Prostate gland (tissue), 2 donors: Measurements from ENCODE around the gene HYLS1. TPM values are rescaled to one million over a fixed set of nuclear protein-coding genes. Genes with fewer than 3 reads are reported as not detected.

ENCODE experiments used
- DNase-seq: peaks from one replicate; pipeline ENCODE4 v3.0.0-alpha.2; 2019; ENCODE audit warnings: low spot score
- H3K27ac ChIP-seq, 2 donors: fragments of 200-600 bp; sonication (generic); 2 replicates each; pipeline ENCODE4 v1.5.1; 2017 to 2019
- H3K27me3 ChIP-seq: fragments of 200-600 bp; sonication (generic); replicated peaks from 2 replicates; pipeline ENCODE4 v1.5.1; 2019; ENCODE audit not compliant: insufficient read depth
- H3K36me3 ChIP-seq, 2 donors: fragments of 200-600 bp; sonication (generic); 1 replicate in 1 of 2; 2 replicates in 1 of 2; pipeline versions ENCODE4 v1.5.1 to v1.8.1; 2017 to 2019
- H3K4me1 ChIP-seq: fragments of 200-600 bp; sonication (generic); replicated peaks from 2 replicates; pipeline ENCODE4 v1.5.1; 2019
- H3K4me3 ChIP-seq, 2 donors: fragments of 200-600 bp; sonication (generic); 2 replicates each; pipeline ENCODE4 v1.5.1; 2017 to 2019
- H3K9me3 ChIP-seq: fragments of 200-600 bp; sonication (generic); 2 replicates; pipeline ENCODE4 v1.5.1; 2017
- CTCF ChIP-seq, 4 experiments: fragments of 200-600 bp in 2 of 4; fragments of 450-650 bp in 2 of 4; sonication (generic) in 2 of 4; IDR thresholded peaks; 1 replicate in 3 of 4; 2 replicates in 1 of 4; pipeline ENCODE4 v1.5.1; 2016 to 2019; ENCODE audit warnings: antibody characterized with exemption in 4 of 4, mild to moderate bottlenecking in 2 of 4, moderate library complexity in 2 of 4
- POLR2A ChIP-seq: fragments of 450-650 bp; IDR thresholded peaks from one replicate; pipeline ENCODE4 v1.6.1; 2016; ENCODE audit warnings: antibody characterized with exemption, mild to moderate bottlenecking
- POLR2AphosphoS5 ChIP-seq: sonication (generic); formaldehyde crosslinking; IDR thresholded peaks from one replicate; pipeline ENCODE4 v1.6.1; 2017; ENCODE audit warnings: antibody characterized with exemption
- WGBS: methylation state at CpG from one replicate; pipeline ENCODE4 v1.1.5; 2018; 5-methylcytosine and 5-hydroxymethylcytosine counted together
- intact Hi-C: fragments of 100-400 bp; cut with DNase I; formaldehyde crosslinking; loops from one replicate; pipeline ENCODE4 v1.14.2; 2022
- total RNA-seq, 2 donors: library from RNA; depleted of rRNA; stranded (reverse); fragments of >200 nt; gene quantifications; one replicate each; pipeline ENCODE4 v1.1.0, GENCODE V29; 2016

Gene HYLS1
- total RNA-seq, 2 donors from 2014 or later: 4.4 to 6.5 TPM

- H3K4me1 ChIP-seq: no peaks in the 10 kb centered on the region
- H3K27ac ChIP-seq: no peak overlapping the region
- WGBS: 85% methylated on average over 13 of the region's 13 CpGs
- no peaks in the 10 kb centered on the region for H3K36me3 ChIP-seq
- H3K27me3 ChIP-seq: no peaks in the 10 kb centered on the region
- no peak for DNase-seq
- TF ChIP-seq POLR2AphosphoS5 (no peak), POLR2A (no peak), CTCF (IDR thresholded peaks at IDR 0.05) (no peak)
- no peaks in the 10 kb centered on the region for H3K9me3 ChIP-seq
- no peak overlapping the region for H3K4me3 ChIP-seq
- intact Hi-C loops: no loop called here
These were observed 30.8 kb downstream of the HYLS1 start for GRCh38 chr11:125918140-125918840.

- Histone ChIP-seq H3K4me3 (no peak overlapping the region), H3K27ac (no peak overlapping the region), H3K27me3 (no peaks in the 10 kb centered on the region), H3K9me3 (no peaks in the 10 kb centered on the region), H3K4me1 (no peaks in the 10 kb centered on the region), H3K36me3 (no peaks in the 10 kb centered on the region)
- DNase-seq: no peak
- intact Hi-C loops: loop anchor here (10.0 kb wide), 1 partner anchor 144 kb away; the partner anchor contains the start of gene CDON
- no peak for TF ChIP-seq CTCF (IDR thresholded peaks at IDR 0.05)
- TF ChIP-seq POLR2A: no peak
- TF ChIP-seq POLR2AphosphoS5: no peak
- WGBS: 81% methylated on average over 9 of the region's 9 CpGs
These were observed 33.6 kb downstream of the HYLS1 start for GRCh38 chr11:125921042-125921441.

- TF ChIP-seq POLR2AphosphoS5: no peak
- no peak for TF ChIP-seq CTCF (IDR thresholded peaks at IDR 0.05)
- TF ChIP-seq POLR2A: no peak
These were observed 34.7 kb downstream of the HYLS1 start for GRCh38 chr11:125922156-125922555.

GRCh38 chr11:125923012-125923579 lies 35.6 kb downstream of the HYLS1 start:
- peak; percentile 31 for TF ChIP-seq POLR2AphosphoS5
- no peak for TF ChIP-seq POLR2A
- TF ChIP-seq CTCF (IDR thresholded peaks at IDR 0.05): peak; percentile 58 to 84 (median 72)
- peak; percentile 69 for DNase-seq
- WGBS: 6% methylated on average over 8 of the region's 8 CpGs
- H3K4me3 ChIP-seq: no peak overlapping the region
- H3K27ac ChIP-seq: no peak overlapping the region
- H3K4me1 ChIP-seq: no peaks in the 10 kb centered on the region
- intact Hi-C loops: loop anchor here (1.0 to 10.0 kb wide), 2 partner anchors 142 to 271 kb away; partner anchors contain the start of gene CDON
- no peaks in the 10 kb centered on the region for H3K9me3 ChIP-seq
- no peaks in the 10 kb centered on the region for H3K36me3 ChIP-seq
- no peaks in the 10 kb centered on the region for H3K27me3 ChIP-seq

More at GRCh38 chr11:125922156-125922555, 34.7 kb downstream of the HYLS1 start:
- DNase-seq: no peak
- H3K4me1 ChIP-seq: no peaks in the 10 kb centered on the region
- no peak overlapping the region for H3K27ac ChIP-seq
- WGBS: 96% methylated on average over 3 of the region's 3 CpGs
- no peaks in the 10 kb centered on the region for H3K36me3 ChIP-seq
- no peaks in the 10 kb centered on the region for H3K9me3 ChIP-seq
- intact Hi-C loops: loop anchor here (10.0 kb wide), 1 partner anchor 143 kb away; the partner anchor contains the start of gene CDON
- no peak overlapping the region for H3K4me3 ChIP-seq
- no peaks in the 10 kb centered on the region for H3K27me3 ChIP-seq
